Lung (tissue), 12 donors: ENCODE measurements around the gene PCDHGA3. TPM values are rescaled to one million over a fixed set of nuclear protein-coding genes. Genes with fewer than 3 reads are reported as not detected.

Source experiments
- ATAC-seq: fragments of 200-7000 bp; cut with Tn5 transposase; one replicate; pipeline ENCODE4 v1.9.1; 2020; ENCODE audit warnings: moderate number of reproducible peaks; ENCODE audit not compliant: insufficient read depth, low FRiP score
- DNase-seq, 3 donors: peaks; one replicate each; pipeline ENCODE4 v3.0.0-alpha.2; 2013 to 2017
- H3K27ac ChIP-seq, 2 donors: one replicate each; pipeline ENCODE4 v1.5.1; 2013; ENCODE audit warnings: mild to moderate bottlenecking in 2 of 2, moderate library complexity in 2 of 2, control low read depth in 1 of 2, inconsistent platforms in 1 of 2, low read depth in 1 of 2, low read length in 1 of 2
- H3K27me3 ChIP-seq, 3 donors: one replicate each; pipeline ENCODE4 v1.5.1; 2013; ENCODE audit warnings: low read length in 2 of 3; ENCODE audit not compliant: control insufficient read depth in 3 of 3, insufficient read depth in 3 of 3
- H3K36me3 ChIP-seq, 4 donors: one replicate each; pipeline ENCODE4 v1.5.1; 2013; ENCODE audit warnings: low read length in 4 of 4, mild to moderate bottlenecking in 1 of 4, moderate library complexity in 1 of 4; ENCODE audit not compliant: control insufficient read depth in 4 of 4, insufficient read depth in 4 of 4
- H3K4me1 ChIP-seq, 5 donors: one replicate each; pipeline ENCODE4 v1.5.1; 2013; ENCODE audit warnings: low read length in 5 of 5, mild to moderate bottlenecking in 2 of 5, moderate library complexity in 1 of 5; ENCODE audit not compliant: control insufficient read depth in 5 of 5, insufficient read depth in 5 of 5
- H3K4me3 ChIP-seq: one replicate; pipeline ENCODE4 v1.5.1; 2013; ENCODE audit warnings: mild to moderate bottlenecking, control low read depth, moderate library complexity
- H3K9ac ChIP-seq, 2 donors: one replicate each; pipeline ENCODE4 v1.5.1; 2013; ENCODE audit warnings: low read length in 2 of 2, control low read depth in 1 of 2; ENCODE audit not compliant: insufficient read depth in 1 of 2
- H3K9me3 ChIP-seq, 4 donors: one replicate each; pipeline ENCODE4 v1.5.1; 2013; ENCODE audit warnings: low read length in 3 of 4, mild to moderate bottlenecking in 1 of 4, moderate library complexity in 1 of 4; ENCODE audit not compliant: control insufficient read depth in 4 of 4, insufficient read depth in 3 of 4
- CTCF ChIP-seq: IDR thresholded peaks from 2 replicates; pipeline ENCODE4 v1.5.1; 2012; ENCODE audit warnings: mild to moderate bottlenecking; ENCODE audit errors: control extremely low read depth, extremely low read depth
- WGBS, 2 donors: extraction: QIAGEN DNeasy Blood & Tissue Kit; methylation state at CpG; one replicate each; pipeline ENCODE4 v1.1.7; 2013; 5-methylcytosine and 5-hydroxymethylcytosine counted together
- polyA plus RNA-seq, 2 donors: library from polyadenylated mRNA; stranded (reverse); fragments of 200-250 nt; gene quantifications; one replicate each; pipeline ENCODE4 v1.2.1, GENCODE V29; 2013
- total RNA-seq, 2 donors: library from RNA; depleted of rRNA in 1 of 2; stranded (reverse); fragments of >200 nt in 1 of 2; gene quantifications; one replicate each; pipeline ENCODE4 v1.2.1, GENCODE V29; 2014 to 2021
- donor health status: control.
- donor health status: control.
- donor health status: Bipolar disorder and iron deficiency.
- donor health status: healthy.
- donor health status: DM: yes; HTN: yes; CAD: no.

The PCDHGA3 gene
- total and polyA plus RNA-seq, 4 donors, result 0.26 to 5.1 (median 1.3) TPM

GRCh38 chr5:141388661-141389060 lies 45.0 kb downstream of the PCDHGA3 start:
- H3K9me3 ChIP-seq, result peaks cover 3 to 47% (median 23%) of the 10 kb centered on the region in 4 donors

GRCh38 chr5:141389153-141390042 lies 45.8 kb downstream of the PCDHGA3 start:
- WGBS, 2 donors, result 35 to 41% methylated on average over 77 of the region's 77 CpGs
- no peak overlapping the region for H3K27ac ChIP-seq
- peaks cover 0 to 19% (median 0%) of the 10 kb centered on the region in 4 donors for H3K36me3 ChIP-seq
- H3K27me3 ChIP-seq, result peaks cover 0 to 2% (median 0%) of the 10 kb centered on the region in 3 donors
- TF ChIP-seq CTCF, result no peak
- ATAC-seq, result no peak
- H3K4me3 ChIP-seq, result no peak overlapping the region
- no peak for DNase-seq
- H3K4me1 ChIP-seq, result no peaks in the 10 kb centered on the region
- H3K9ac ChIP-seq, result no peak overlapping the region
- H3K9me3 ChIP-seq, result peaks cover 3 to 48% (median 22%) of the 10 kb centered on the region in 4 donors

More at GRCh38 chr5:141388661-141389060, 45.0 kb downstream of the PCDHGA3 start:
- TF ChIP-seq CTCF, result no peak
- H3K27me3 ChIP-seq, result peaks cover 0 to 2% (median 0%) of the 10 kb centered on the region in 3 donors
- peaks cover 0 to 15% (median 0%) of the 10 kb centered on the region in 4 donors for H3K36me3 ChIP-seq
- DNase-seq (no peak), ATAC-seq (no peak)
- no peak overlapping the region for H3K9ac ChIP-seq
- H3K4me1 ChIP-seq, result no peaks in the 10 kb centered on the region
- H3K4me3 ChIP-seq, result no peak overlapping the region
- 40 to 54% methylated on average over 10 of the region's 10 CpGs for WGBS, 2 donors
- no peak overlapping the region for H3K27ac ChIP-seq

GRCh38 chr5:141392429-141393198 lies 49.0 kb downstream of the PCDHGA3 start, which contains the start of gene PCDHGA8:
Gene PCDHGA8, plus strand, starts transcription at chr5:141392633. Its CDS starts 181 bp downstream, at chr5:141392814.
- TF ChIP-seq CTCF, result no peak
- Histone ChIP-seq H3K4me1 (no peaks in the 10 kb centered on the region), H3K36me3 (peaks cover 0 to 19% (median 0%) of the 10 kb centered on the region in 4 donors), H3K9ac (no peak within 1 kb of the TSS), H3K9me3 (peaks cover 3 to 42% (median 20%) of the 10 kb centered on the region in 4 donors), H3K27me3 (peaks cover 0 to 2% (median 0%) of the 10 kb centered on the region in 3 donors), H3K27ac (no peak within 1 kb of the TSS), H3K4me3 (no peak within 1 kb of the TSS)
- no peak for ATAC-seq
- WGBS, 2 donors, result 27 to 28% methylated on average over 38 of the region's 38 CpGs
- peak in 1 of 3 donors; percentile 17 for DNase-seq
